GM21723 (cell line): Measurements from ENCODE around the gene ATP13A4.

Experiments used
- ATAC-seq: cut with Tn5 transposase; IDR thresholded peaks from one replicate; pipeline ENCODE4 v1.9.1; 2021; ENCODE audit warnings: mild to moderate bottlenecking, moderate library complexity; ENCODE audit not compliant: unreplicated experiment

The ATP13A4 gene

GRCh38 chr3:193499801-193500485 is 54.8 kb downstream of the ATP13A4 start:
- no peak for ATAC-seq

DNA sequence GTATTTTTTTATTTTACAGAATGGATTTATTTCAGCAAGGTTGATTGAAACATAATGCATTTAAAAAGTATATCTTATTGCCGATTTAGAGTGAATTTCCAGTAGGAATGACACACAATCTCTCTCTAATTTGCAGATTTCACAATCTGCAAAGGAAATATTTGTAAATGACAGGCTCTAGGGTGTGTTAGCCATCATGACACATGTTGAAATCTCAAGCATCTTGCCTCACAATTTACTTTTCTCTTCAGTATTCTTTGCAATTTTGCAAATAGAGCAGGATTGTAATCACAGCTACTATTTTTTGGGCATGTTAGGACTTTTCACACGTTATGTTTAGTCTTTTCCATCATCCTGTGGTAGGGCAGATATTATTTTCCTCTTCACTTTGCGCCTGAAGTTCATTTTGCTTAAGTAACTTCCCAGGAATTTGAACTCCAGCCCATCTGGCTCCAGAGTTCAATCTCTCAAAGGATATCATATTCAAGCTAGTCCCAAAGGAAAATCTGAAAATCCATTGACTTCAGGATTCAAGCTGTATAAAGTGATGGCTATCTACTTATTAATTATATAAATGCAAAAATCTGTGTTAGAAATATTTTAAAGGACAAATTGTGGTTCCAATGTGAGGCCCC is 55.4 kb downstream of the ATP13A4 start:
- ATAC-seq, result no peak

GRCh38 chr3:193498215-193498614 is 56.5 kb downstream of the ATP13A4 start:
- ATAC-seq, result no peak

DNA sequence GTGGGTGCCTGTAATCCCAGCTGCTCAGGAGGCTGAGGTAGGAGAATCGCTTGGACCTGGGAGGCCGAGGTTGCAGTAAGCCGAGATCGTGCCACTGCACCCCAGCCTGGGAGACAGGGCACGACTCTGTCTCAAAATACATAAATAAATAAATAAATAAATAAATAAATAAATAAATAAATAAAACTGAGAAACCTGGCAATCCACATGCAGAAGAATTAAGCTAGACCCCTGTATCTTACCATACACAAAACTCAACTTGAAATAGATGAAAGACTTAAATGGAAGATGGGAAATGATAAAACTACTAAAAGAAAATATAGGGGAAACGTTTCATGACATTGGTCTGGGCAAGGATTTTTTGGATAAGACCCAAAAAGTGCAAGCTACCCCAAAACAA is 58.0 kb downstream of the ATP13A4 start:
- no peak for ATAC-seq

DNA sequence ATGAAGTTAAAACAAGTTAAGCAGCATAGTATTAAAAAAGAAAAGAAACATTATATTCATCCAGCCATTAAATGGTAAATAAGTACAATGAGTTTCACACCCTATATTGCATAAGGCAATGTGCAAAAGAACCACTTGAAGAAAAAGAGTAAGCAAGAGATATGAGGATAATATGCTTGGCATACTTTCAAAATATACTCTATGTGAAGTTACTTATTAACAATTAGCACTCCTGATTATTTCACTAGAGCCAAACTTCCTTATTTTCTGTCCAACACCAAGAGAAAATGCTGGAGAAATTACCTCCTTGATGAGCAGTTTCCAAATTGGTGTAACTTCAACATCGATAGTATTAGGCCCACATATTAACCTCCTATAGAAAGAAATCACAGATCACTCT is 63.7 kb downstream of the ATP13A4 start:
- no peak for ATAC-seq

DNA sequence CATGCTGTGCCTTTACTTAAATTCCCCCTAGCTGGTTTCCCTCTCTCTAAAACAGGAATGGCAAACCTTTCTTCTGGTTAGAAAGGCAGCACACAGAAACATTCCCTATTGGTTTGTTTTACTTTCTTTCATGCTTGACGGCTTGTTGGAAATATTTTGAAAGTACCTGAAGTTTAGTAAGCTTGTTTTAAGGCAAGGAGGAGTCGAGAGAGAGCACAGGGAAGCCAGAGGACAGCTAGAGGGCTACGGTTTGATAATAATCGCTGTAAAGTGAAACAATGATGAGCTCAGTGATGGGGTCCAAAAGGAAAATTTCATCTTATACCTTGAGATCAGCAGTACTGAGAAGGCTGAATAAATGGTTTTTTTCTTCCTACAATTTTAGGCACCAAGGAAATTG is 64.1 kb downstream of the ATP13A4 start:
- ATAC-seq, result no peak

DNA sequence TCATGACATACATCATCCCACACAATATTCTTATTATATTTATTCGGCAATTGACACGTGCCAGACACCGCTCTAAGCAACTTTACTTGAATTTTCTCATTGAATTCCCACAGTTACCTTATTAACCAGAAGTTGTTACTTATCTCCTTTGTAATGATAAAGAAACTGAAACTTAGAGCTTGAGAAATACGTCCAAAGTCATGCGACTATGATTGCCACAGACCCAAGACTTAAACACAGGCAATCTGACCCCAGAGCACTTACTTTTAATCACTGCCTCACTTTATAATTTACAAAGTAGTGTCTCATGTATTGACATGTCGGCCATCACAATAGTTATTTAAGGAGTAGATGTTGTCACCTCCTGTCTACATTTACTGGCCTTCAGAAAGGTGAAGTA is 64.7 kb downstream of the ATP13A4 start:
- no peak for ATAC-seq

DNA sequence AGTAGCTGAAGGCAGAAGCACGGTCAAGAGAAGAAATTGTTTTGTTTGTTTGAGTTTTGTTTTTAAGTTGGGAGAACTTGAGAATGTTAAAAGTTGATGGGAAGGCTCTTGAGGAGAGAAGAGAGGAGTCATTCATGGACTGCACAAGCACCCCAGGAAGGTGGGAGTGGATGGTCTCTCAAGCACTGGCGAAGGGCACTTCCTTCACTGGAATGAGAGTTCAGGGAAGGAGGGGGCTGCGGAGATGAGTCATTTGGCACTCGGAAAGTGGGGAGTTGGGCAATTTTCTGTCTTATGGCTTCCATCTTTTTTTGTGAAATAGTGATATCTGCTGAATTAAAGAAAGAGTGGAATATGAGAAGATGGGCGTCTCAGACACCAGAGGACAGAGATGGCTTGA is 66.0 kb downstream of the ATP13A4 start:
- ATAC-seq, result no peak

- no peak for ATAC-seq
Measured at GRCh38 chr3:193483988-193484539, 70.6 kb downstream of the ATP13A4 start.

- no peak for ATAC-seq
Measured at GRCh38 chr3:193481436-193481835, 73.3 kb downstream of the ATP13A4 start.

DNA sequence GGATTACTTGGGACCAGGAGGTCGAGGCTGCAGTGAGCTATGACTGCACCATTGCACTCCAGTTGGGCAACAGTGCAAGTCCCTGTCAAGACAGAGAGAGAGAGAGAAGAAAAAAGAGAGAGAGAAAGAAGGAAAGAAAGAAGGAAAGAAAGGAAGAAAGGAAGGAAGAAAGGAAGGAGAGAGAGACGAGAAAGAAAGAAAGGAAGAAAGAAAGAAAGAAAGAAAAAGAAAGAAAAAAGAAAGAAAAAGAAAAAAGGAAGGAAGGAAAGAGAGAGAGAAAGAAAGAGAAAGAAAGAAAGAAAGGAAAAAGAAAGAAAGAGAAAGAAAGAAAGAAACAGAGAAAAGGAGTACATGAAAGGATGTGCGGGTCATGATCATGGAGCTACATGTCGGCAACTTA is 80.2 kb downstream of the ATP13A4 start:
- ATAC-seq, result no peak

GRCh38 chr3:193470710-193471109 is 84.0 kb downstream of the ATP13A4 start:
- ATAC-seq, result no peak

DNA sequence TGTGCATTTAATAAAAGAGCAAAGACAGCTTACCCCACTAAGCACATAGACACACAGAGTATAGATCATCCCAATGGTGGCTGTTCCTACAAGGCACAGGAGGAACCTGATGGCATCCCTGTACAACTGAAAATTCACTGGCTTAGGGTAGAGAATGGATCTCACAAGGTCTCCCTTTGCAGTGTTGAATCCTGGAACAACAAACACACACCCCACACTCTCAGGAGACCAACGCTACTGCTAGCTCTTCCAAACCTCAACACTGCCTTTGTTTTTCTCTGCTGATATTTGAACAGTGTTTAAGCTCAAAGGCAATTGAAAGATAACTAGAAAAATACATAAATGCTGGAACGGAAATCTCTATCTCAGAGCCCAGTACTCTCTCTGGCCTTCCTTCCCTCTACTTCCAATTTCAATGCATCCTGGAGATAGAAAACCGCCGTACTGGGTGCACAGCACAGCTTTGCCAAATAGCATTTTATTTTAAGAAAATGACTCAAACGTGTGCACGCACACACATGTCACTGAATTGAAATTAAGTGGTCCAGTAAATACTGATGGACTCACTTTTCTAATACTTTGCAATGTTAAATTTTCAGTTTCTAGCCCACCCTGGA is 88.6 kb downstream of the ATP13A4 start:
- ATAC-seq, result no peak

DNA sequence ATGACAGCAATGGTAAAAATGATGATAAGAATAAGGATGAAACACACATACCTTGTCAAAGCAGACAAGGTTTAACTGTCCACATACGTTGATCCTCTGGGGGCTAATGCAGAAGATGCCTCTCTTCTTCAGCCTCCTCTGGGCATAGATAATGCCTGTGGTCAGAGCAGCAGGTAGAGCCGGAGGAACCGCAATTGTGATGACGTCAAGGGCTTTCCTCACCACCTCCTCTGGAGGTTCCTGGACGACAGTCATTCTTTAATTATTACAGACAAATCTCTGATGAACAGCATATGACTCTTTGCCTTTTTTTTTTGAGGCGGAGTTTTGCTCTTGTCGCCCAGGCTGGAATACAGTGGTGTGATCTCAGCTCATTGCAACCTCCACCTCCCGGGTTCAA is 89.8 kb downstream of the ATP13A4 start:
- ATAC-seq, result no peak

GRCh38 chr3:193457526-193457925 is 97.2 kb downstream of the ATP13A4 start:
- ATAC-seq, result no peak

DNA sequence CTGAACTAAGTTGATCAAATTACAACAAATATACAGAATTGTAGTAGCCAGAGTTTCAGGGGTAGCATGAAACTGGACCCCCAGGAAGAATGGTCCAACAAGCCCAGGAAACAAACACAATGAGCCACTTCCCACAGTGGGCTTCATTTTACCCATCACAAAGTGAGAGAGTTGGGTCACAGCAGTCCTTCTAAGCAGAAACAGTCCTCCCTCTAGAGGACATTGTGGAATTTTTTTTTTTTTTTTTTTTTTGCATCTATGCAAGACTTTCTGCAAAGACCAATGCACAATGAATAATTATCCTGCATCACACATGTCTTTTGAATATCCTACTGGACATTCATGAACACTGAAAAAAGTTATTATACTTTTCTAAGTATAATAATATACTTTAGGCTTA is 102.4 kb downstream of the ATP13A4 start:
- ATAC-seq, result no peak

- no peak for ATAC-seq
Measured at GRCh38 chr3:193451902-193452301, 102.8 kb downstream of the ATP13A4 start.

- no peak for ATAC-seq
Measured at GRCh38 chr3:193446965-193447602, 107.6 kb downstream of the ATP13A4 start.

DNA sequence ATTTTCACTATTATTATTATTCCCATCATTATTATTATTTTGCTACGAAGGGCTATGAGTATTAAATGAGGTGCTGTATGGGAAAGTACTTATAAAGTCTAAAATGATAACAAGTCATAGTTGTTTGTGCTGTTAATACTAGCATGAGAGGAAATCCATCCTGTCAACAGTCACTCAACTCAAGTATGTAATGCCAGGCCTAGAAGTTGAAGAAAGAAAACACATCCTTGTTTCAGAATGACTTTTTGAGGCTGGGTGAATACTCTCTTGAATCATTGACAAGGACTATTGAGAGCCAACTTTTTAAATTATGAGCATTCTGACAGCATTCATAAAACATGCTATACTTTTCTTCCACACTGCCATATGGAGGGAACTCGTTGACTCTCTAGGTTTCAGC is 115.3 kb downstream of the ATP13A4 start:
- ATAC-seq, result no peak

- ATAC-seq, result no peak
Measured at GRCh38 chr3:193418576-193419373, 135.9 kb downstream of the ATP13A4 start.

- ATAC-seq, result no peak
Measured at GRCh38 chr3:193416629-193417028, 138.1 kb downstream of the ATP13A4 start.
